T-helper 1 cell treated with Interleukin-12 subunit alpha and Interleukin-12 subunit beta and Interleukin-4 antibody, amounts not matched to agents 30 ng/mL and 1 ng/mL, for 36 hours (primary cell): ENCODE data around the gene TECRL. TPM values are rescaled to one million over a fixed set of nuclear protein-coding genes. Genes with fewer than 3 reads are reported as not detected.

ENCODE experiments used
- intact Hi-C: fragments of 100-400 bp; cut with micrococcal nuclease; formaldehyde crosslinking; loops from one replicate; pipeline ENCODE4 v1.15.1; 2024
- total RNA-seq: library from RNA; stranded (reverse); gene quantifications from 2 replicates; pipeline ENCODE4 v1.2.3, GENCODE V29; 2022

TECRL gene, protein sequence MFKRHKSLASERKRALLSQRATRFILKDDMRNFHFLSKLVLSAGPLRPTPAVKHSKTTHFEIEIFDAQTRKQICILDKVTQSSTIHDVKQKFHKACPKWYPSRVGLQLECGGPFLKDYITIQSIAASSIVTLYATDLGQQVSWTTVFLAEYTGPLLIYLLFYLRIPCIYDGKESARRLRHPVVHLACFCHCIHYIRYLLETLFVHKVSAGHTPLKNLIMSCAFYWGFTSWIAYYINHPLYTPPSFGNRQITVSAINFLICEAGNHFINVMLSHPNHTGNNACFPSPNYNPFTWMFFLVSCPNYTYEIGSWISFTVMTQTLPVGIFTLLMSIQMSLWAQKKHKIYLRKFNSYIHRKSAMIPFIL
- not detected in 2 replicates for total RNA-seq

DNA sequence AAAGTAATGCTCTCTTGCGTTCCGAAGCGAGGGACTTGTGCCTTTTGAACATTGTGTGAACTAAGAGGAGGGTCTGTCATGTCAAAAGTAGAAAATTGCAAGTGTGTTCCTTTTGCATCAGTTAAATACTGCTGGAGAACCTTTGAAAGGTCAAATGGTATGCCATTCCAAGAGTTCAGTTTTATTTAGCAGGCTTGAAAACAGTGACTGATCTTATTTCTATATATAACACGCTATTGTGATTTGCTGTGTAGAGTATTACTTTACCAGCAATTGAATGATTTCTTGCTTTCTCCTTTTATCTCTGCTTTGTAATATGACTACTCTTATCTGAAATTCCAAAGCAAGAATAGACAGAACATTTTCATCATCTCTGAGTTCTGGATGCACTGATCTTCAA lies at the start of gene TECRL:
Gene TECRL (minus strand): TSS at position 151 of the 400 bp plus-strand sequence. CDS start 99 bp downstream, at position 52.
- intact Hi-C loops: no loop called here

DNA sequence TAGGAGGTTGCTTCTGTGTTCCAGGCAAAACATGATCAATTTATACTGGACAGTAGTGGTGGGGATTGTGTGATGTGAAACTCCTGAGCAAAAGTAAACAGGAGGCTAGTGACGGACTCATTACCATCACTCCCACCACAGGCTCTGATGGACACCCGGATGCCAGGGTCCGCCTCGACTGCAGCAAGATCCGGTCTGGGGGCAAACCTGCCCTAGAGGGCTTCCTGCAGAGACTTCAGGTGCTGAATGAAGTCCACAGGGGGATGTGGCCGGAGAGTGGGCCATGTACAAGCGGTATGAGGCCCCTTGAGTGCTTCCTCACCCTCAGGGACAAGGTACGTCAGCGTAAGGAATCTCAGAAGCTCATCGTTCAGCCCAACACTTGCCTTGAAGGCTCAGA lies 23.4 kb upstream of the TECRL start:
- intact Hi-C loops: no loop called here

DNA sequence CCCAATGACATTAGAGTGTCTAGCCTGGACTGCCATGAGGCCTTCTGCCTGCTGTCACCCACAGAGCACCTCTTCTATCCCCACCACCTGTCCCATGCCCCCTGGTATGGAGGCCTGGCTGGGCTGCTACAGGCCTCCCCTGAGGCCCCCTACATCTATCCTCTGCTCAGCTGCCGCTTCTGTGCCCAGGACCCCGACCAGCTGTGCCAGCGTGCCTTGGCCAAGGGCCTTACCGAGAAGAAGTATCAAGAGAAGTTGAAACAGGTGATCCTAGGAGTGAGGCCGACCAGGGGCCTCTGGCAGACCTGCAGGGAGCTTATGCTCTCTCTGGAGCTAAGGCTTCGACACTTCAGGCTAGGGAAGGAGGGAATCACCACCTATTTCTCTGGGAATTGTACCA lies 21.7 kb upstream of the TECRL start:
- intact Hi-C loops: no loop called here

DNA sequence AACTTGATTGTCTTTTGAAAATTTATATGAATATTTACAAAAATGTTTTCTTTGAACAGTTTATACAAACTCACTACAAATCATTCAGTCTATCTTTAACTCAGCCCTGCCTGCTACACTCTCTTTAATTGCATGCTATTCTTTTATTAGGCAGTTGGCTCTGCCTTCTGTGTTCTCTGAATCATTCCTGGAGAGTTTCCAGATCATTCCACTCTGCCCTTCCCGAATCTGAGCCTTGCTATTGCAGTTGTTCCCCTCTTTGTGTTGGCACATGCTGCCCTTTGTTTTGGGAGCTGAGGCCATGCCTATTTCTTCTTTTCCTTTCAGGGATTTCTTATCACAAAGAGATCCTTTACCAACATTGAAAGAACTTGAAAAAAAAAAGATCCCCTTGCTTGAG lies 8.7 kb upstream of the TECRL start:
- intact Hi-C loops: no loop called here

DNA sequence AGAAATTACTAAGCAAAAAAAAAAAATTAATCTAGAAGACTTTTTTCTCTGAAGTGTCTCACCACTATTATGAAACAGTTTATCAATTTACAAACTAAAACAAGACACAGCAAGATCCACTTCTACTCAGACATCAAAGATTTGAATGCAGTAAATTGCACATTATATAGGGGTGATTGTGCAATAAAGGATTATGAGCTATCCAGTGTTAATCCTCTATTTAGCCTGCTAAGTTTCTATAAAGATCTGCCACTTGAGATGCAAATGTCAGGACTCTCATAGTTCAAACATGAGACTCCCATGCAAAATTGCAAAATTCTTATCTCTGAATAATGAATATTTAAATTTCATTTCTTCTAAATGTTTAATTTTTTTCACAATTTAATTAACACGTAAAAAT lies 2.2 kb downstream of the TECRL start:
- intact Hi-C loops: no loop called here

DNA sequence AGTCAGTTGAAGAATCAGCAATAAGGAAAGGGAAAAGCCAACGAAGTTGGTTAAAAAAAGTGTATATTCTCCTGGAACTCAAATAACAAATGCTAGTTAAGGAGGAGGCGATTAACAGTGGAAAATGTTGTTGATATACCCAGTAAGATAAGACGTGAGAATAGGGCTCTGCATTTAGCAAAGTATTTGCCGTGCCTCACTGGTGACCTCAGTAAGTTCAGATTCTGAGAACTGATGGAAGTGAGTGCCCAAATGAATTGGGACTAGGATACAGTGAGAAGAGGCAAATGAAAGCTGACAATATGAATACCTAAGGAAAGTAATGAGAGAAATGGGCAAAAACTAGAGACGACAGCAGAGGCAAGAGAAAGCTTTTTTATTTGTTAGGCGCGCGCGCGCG lies 3.5 kb downstream of the TECRL start:
- intact Hi-C loops: no loop called here

DNA sequence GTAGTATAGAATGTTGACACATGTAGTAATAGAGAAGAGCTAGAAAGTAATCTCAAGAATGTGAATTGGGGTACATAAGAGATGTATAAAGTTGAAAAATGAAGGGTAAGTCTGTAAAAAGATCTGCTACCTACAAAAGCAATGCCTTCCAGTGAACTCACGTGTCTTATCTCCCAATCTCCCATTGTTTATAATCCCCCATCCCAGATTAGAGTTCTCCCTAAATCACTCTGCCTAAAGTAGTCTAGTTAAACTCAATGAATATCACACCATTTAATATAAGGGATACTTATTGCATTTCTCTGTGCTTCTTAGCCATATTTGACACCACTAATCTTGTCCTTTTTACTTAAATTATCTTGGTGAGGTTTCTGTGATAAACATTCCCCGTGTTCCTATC lies 6.6 kb downstream of the TECRL start:
- intact Hi-C loops: no loop called here

DNA sequence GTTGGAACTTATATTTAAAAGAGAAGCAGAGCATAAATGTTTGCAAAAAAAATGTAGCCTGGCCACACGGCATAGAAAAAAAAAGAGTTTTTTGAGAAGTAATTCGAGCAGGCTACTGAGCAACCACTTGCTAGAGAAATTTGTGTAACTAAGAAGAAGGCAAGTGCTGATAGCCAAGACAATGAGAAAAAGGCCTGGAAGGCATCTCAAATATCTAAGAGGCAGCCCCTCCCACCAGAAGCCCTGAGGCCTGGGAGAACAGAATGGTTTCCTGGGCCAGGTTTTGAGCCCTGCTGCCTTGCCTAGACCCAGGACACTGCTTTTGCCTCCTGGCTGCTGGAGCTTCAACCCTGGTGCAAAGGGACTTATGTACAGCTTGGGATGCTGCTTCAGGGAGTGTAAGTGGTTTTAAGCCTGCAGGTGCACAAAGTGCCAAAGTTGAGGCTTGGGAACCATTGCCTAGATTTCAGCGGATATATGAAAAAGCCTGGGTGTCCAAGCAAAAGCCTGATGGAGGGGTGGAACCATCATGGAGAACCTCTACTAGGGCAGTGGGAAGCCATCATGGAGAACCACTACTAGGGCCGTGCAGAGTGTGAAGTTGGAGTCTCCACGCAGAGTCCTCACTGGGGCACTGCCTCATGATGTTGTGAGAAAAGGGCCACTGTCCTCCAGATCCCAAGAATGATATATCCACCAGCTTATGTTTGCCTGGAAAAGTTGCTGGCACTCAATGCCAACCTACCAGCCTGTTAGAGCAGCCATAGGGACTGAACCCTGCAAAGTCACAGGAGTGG lies 9.7 kb downstream of the TECRL start:
- intact Hi-C loops: no loop called here

DNA sequence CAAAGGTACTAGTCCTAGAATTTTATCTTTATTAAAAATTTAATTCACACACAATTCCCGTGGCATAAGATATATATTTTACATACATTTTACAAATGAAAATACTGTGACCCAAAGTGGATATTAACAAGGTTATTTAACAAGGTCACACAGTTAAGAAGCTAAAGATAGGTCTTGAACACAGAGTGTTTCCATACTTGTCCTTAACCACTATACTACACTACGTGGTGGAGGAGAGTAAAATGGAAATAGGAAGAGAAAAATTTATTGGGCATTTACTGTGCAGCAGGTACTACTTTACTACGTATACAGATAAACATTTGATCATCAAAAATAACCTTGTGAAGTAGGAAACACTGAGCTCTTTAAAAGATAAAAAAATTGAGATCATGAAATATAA lies 14.8 kb downstream of the TECRL start:
- intact Hi-C loops: no loop called here

DNA sequence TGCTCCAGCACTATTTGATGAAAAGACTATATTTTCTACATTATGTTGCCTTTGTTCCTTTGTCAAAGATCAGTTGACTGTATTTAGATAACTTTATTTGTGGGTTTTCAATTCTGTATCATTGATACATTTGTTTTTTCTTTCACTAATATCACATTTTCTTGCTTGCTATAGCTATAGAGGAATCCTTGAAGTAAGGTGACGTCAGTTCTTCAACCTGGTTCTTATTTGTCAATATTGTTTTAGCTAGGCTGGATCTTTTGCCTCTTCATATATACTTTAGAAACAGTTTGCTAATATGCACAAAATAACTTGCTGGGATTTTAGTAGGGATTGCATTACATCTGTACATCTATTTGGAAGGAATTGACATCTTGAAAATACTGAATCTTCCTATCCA lies 21.0 kb downstream of the TECRL start:
- intact Hi-C loops: no loop called here

DNA sequence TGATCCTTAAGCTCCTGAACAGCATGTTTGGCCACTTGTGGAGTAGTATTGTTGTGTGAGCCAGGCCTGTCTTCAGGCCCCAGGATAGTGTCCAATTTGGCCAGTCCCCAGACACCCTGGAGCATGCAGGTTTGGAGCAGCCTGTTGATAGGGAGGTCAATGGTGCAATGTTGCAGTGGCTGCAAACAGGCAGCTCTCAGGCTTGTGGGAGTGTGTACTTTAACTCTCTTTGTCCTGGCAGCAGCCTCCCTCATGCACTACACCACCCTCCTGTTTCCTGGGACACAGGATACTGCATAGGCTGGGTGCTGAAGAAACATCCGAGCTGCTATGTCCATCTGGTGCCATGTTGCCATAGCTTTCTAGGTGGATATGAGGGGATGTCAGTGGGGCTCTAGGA lies 24.0 kb downstream of the TECRL start:
- intact Hi-C loops: no loop called here

DNA sequence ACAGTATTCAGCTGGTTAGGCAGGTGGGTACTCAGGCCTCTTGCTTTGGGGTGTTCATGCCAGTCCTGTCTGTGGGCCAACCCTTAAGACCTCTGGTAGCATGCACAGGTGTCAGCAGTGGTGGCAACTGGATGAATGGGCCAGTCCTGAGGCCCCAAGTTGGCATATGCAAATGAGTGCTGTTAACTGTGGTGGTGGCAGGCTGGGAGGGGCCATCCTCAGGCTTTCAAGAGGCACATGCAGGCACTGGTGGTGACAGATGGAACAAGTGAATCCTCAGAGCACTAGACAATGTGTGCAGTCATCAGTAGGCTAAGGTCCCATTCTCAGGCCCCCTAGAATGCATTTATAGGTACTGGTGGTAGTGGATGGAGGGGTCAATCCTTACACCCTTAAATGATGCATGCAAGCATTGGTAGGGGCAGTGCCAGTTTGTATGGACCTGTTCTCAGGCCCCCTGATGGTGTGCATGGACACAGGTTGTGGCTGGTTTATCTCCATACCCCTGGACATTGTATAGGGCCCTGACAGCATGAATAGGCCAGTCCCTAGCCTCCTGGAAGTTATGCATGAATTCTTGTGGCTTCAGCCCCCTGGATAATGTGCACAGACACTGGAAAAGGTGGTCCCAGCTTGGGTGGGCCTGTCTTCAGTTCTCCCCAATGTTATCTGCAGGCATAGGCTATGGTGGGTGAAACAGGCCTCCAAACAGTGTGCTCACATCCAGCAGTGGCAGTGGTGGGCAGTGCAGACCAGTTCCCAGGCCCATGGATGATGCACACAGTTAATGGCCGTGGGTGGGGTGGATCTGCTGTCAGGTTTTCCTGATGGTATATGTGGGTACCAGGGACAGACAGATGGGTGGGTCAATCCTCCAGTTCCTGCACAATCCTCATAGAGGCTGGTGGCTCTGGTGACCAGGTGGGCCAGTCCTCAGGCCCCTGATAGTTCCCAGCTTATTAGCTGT lies 24.7 kb downstream of the TECRL start:
- intact Hi-C loops: no loop called here

DNA sequence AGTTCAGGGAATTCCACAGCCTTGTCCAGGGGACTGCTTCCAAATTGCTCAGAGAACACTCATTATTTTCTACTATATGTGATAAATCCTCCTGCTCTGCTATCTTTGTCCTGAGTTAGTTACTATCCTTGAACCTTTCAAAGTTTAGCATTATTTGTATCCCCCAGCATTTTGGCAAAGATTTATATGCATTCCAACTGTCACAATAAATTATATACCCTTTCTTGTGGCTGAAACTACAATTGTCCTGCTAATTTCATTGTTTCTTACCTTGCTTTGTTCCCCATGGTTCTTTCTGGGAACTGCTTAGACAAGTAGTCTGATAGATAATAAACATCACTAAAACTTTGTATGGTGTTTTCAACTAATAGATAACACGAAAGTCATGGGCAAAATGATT lies 40.5 kb downstream of the TECRL start:
- intact Hi-C loops: no loop called here

DNA sequence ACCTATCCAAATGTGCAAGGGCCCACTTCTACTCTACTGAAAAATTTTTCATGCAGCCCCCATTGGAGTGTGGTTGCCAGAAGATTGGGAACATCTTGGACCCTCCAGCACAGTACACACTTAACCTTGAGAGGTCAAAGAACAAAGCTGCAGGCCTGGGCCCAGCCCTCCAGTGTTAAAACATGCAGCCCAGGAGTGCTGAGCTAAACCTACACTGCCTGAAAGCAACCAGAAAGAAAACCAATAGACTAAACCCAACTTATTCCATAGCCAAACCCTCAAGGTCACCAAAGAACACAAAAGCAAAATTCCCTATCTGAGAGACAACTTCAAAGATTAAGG lies 47.9 kb downstream of the TECRL start:
- intact Hi-C loops: no loop called here

DNA sequence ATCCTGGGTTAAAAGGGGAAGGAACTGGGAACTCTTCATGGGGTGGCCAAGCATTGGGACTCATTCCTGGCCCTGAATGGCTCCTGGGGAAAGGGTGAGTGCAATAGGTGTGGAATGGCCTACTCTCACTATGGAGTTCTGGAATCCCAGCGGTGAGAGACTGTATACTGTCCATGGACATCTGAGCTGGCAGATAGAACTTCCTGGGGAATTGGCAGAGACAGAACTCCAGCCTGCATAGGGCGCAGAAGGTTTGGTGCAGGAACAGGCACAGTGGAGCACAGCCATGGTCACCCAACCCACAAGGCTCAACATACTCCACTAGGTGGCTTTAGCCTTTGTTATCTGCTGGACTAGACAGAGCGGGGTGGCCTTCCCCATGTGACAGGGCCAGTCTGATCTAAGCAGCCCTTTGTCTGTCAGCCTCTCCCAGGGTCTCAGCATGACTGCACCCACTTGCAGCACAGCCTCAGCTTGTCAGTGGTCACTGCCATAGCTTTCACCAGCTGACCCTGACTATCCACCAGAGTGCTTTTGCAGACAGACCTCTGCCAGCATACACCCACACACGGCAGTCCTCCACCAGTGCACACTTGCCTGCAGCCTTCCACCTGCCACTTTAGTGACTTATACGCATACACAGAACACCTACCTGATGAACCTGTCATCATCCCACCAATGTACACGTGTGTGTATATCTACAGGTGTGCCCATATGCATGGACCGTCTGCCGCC lies 48.4 kb downstream of the TECRL start:
- intact Hi-C loops: no loop called here

DNA sequence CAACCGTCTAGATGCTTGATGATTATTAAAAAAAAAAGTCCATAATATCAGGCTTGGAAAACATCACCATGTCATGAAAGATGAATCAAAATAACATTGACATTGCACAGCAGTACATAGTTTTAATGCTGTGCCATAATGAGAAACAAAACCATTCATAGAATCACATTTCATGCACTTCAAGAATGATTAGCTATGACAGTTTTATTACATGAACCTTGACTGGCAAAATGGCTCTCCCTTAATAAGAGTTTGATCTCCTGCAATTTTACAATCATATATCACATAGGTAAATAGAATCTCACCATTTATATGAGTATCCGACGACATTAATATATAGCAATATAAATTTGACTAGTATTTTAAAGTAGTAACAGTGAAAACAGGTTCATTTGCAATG lies 49.8 kb downstream of the TECRL start:
- intact Hi-C loops: no loop called here

DNA sequence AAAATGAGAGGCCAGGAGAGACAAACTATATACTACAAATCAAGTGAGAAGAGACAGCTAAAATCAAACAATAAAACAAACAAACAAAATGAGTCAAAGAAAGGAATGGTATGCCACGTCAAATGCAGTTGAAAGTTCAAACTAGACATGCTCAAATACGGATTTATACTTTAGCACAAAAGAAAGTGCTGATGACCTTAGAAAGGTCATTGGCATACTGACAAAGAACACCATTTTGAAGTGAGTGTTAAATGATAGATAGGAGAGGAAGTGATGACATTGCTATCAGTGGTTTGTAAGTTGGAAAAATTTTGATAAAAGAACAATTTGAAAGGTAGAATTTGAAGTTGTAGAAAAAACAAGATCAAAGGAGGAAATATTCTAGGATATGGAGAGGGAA lies 55.3 kb downstream of the TECRL start:
- intact Hi-C loops: no loop called here

DNA sequence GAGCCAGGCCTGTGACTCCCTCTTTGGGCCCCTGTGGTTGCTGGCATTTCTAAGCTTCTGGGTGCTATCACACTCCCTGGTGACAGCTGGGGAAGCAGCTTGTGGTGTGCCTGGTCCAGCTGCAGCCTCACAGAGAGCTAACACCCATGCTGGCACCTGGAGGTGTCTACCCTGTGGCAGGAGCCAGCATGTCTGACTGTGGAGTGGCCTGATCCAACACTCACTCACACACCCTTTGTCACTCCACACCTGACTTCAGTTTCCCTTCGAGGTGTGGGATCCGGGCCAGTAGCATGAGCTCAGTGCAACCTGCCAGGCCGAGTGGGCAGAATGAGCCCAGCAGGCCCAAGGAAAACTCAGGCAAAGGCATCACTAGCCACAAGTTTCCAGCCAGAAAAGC lies 67.5 kb downstream of the TECRL start:
- intact Hi-C loops: no loop called here

DNA sequence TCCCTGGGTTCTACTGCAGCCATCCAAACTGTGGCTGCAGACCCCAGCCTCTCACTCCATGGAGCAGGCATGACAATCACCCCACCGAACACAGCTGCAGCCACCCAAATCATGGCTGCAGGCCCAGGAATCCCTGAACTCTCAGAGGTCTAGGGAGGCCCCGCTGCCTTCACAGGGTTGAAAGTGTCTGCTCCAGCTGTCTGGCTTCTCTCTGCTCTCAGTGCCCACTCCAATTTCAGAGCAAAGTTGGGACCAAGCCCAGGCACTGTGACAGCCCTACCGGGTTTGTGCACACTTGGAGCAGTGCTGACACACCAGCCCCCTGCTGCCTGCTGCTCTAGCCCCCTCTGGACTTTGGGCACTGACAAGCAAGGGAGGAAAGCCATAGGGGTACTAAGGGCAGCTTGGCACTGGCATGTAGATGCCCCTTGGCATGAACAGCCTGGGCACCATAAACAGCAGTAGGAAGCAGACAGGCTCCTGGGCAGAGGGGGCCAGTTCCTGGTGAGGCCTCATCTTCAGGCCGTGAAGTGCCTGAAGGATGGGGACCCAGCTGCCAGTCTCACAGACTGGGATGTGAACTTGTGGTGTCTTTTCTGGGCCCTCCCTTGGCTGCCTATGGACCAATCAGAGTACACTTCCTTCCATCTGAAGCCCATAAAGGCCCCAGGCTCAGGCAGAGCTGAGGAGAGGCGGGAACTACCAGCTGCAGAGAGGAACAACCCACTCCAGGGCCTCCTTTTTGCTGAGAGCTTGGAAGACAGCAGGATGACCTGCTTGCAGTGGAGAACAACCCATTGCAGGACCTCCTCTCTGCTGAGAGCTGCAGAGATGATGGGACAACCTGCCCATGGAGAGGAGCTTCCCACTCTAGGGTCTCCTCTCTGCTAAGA lies 68.8 kb downstream of the TECRL start:
- intact Hi-C loops: no loop called here

DNA sequence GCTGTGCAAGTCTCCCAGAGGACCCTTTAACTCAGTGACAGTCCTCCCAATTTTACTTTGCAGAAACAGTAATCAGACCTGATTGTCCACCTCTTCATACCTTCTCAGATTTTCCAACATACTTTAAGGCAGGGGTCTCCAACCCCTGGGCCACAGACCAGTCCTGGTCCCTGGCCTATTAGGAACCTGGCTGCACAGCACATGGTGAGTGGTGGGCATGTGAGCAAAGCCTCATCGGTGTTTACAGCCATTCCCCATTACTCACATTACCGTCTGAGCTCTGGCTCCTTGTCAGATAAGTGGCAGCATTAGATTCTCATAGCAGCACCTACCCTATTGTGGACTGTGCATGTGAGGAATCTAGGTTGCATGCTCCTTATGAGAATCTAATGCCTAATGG lies 74.3 kb downstream of the TECRL start:
- intact Hi-C loops: no loop called here
